ENCODE measurements around the gene KRTAP6-2.

GRCh38 chr21:30620522-30620921, 21.8 kb upstream of the KRTAP6-2 start, which contains the start of gene KRTAP20-4:
- TF ChIP-seq POLR2A (IDR thresholded peaks at IDR 0.05) (no peak), POLR2AphosphoS5 (IDR thresholded peaks at IDR 0.05) (no peak)
